CD4-positive, alpha-beta T cell treated with Interleukin-12 subunit alpha and Interleukin-12 subunit beta, for 1 hour (primary cell): ENCODE measurements around the gene DIS3L2.
A peak's percentile ranks its signal among the peaks of the same experiment; 100 is the strongest.
"Not testable (repeated sequence)": the region's sequence is repeated elsewhere in the genome, so short reads cannot be mapped to it uniquely, and the experiment has no call there.

Experiments
- DNase-seq: peaks from one replicate; pipeline ENCODE4 v3.0.0-alpha.2; 2020

Gene DIS3L2

DNA sequence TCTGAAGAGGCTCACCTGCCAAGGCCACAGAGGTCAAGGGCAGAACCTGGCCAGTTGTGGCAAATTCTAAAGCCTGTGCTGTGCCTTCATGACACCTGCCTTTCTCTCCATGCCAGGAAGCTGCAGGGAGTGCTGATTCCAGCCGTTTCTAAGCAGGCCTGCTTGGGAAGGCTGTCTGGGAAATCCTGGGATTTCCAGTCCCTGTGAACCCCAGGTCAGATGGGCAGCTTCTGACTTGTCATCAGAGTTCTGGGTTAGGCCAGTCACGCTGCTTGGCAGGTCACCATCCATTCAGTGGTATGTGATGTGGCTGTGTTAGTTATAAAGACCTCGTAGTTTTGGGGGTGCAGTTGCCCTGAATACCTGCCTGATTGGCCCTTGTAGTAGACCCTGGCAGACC is 346.3 kb downstream of the DIS3L2 start:
- DNase-seq: no peak

DNA sequence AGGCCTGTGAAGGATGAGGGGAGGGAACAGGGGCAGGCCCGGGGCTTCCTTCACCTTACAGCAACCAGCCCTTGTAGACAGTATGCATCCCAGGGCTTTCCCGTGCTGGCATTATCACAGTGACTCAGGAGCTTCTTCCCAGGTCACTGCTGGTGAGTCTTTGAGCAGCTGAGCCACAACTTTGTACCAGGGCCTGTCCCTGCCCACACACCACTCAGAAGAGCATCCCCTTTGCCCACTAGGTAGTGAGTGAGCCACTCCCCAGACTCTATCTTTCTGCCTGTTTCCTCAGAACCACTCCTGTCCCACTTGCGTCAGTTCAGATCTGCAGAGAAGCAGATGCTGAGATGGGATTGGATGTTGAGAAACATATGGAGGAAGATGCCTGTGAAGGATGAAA is 347.5 kb downstream of the DIS3L2 start:
- DNase-seq: no peak

DNA sequence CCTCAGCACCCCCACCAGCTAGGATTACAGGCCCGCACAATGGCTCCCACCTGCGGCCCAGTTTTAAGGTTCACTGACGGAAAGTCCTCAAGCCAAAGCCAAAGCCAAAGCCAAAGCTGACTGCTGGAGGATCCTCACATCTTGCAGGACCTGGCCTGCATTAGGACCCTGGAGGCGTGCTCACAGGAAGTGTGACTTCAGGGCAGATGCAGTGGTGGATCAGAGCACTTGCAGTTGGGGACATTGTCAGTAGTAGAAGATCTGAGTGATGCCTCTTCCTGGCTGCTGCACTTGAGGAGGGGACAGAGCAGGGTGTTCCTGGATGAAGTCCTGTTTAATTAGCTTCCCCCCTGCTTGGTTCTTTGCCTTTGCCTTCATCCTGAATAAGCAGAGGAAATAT is 348.1 kb downstream of the DIS3L2 start:
- peak; percentile 30 for DNase-seq

DNA sequence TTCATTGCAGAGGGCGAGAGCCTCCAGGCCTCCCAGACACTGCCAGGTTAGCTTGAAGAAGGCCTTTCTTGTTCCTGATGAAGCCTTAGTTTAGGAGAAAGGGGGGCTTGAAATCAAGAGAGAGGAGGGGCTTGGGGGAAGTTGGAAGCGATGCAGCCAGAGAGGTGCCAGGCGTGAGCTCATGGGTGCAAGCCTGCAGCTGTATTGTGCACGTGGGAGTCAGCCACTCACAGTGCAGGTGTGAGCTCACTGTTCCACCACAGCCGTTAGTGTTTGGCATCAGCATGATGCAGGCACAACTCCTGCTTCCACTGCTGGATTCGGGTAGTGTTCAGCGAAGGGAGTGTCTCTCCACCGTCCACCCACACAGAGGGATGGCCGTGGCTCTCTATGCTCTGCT is 348.6 kb downstream of the DIS3L2 start:
- DNase-seq: peak; percentile 38

DNA sequence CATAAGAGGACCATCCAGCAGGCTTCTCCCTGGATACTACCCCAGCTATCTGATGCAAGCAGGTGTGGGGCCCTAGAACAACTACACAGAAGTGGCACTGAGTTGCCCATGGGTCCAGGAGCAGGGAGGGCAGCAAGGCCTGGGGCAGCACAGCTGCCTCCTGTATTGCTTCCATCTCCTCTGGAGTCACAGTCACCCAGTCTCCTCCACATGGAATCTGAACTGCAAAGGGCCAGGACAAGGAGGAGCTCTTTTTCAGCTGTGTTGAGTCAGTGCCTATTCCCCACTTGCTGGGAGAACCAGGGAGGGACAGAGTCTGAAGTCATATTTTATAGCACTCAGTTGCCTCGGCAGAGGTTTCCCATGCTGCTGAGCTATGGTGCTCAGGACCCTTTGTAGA is 349.2 kb downstream of the DIS3L2 start:
- no peak for DNase-seq

DNA sequence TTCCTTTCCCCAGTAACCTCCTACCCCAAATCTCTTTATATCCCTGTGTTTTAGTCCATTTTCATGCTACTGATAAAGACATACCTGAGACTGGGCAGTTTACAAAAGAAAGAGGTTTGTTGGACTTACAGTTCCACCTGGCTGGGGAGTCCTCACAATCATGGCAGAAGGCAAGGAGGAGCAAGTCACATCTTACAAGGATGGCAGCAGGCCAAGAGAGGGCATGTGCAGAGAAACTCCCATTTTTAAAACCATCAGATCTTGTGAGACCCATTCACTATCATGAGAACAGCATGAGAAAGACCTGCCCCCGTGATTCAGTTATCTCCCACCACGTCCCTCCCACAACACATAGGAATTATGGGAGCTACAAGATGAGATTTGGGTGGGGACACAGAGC is 352.1 kb downstream of the DIS3L2 start:
- not testable (repeated sequence) for DNase-seq

DNA sequence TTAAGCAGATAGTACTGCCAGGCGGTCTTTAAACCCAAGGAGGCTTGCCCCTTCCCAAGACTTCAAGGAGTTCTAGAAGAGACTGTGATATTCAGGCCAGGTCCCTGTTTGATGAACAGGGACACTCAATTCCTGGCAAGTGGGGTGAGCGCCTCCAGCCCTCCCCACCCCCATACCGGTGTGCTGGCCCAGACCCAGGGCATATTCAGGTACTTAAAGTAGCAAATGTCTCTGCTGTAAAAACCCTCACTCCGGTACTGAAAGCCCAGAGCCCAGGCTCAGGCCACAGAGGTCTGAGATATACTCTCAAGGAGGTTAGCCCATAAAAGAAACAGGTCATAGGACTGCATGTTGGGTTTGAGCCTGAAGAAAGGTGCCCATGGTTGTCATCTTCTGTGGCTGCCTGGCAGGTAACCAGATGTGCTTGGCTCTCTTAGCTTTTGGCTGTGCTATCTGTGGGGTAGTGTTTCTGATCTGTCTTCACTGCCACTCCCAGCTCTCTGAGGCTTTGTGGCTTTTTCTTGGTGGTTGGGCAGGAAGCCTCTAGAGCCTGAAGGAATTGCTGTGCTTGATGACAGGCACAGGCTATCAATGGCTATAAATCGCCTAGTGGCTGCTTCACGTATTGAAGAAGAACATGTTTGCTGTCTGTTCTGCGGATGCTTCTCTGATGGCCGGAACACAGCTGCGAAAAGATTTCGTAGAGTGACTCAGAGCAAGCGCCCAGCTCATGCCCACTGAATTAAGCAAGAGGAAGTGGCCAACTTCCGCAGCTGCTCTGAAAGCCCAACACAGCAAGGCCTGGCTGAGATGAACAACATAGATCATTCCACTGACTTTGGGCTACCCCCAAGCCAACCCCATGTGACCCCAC is 353.8 kb downstream of the DIS3L2 start:
- DNase-seq: peak; percentile 82

DNA sequence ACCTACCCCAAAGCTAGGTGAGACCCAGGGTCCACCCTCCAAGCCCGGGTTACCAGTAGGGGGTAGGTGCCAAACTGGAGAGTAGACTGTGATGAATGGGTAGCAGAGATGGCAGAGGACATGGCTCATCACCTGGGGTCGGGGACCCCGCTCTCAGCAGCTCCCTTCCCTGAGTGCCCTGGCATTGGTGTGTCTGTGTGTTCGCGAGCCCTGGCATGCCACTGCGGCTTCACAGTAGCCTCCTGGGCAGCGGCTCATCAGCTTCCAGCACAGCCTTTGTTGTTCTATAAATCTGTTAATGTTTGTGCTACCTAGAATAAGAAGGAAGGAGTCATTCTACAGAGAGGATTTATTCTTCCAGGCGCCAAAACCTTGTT is 354.4 kb downstream of the DIS3L2 start:
- DNase-seq: no peak

DNA sequence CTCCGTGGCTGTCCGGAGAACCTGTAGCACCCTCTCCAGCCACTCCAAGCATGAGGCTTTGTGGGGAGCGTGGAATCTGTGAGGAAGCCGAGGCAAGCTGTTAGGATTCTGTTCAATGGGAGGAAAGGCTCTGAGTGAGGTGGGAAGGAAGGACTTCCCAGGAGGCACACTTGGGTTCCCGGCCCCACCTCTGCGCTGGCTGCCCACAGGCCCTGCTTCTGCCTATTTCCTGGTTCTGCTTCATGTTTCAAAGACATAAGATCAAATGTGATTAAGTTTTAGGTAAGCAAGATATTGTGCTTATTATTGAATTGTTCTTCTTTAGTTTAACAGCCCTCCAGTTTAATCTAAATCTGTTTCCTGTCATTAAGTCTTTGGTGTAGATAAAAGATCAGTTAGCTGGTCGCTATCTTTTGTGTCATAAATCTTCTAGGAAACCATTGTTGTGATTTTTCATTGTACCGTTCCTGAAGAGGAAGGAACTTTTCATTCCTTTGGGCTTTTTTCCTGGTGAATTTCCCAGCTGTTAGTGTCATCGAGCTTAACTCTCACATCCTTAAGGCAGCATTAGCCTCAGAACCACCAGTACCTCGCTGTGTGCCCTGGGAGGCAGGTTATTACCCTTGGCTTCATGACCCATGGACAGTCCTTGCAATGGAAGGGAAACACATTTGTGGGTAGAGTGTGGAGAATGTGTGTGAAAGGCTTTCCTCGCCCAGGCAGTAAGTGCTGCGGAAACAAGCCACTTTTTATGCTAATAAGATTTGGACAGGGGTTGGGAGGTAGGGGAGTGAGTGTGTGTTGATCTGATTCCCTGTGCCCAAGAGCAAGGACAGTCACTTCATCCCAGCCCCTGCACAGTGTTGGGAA is 355.2 kb downstream of the DIS3L2 start:
- no peak for DNase-seq

DNA sequence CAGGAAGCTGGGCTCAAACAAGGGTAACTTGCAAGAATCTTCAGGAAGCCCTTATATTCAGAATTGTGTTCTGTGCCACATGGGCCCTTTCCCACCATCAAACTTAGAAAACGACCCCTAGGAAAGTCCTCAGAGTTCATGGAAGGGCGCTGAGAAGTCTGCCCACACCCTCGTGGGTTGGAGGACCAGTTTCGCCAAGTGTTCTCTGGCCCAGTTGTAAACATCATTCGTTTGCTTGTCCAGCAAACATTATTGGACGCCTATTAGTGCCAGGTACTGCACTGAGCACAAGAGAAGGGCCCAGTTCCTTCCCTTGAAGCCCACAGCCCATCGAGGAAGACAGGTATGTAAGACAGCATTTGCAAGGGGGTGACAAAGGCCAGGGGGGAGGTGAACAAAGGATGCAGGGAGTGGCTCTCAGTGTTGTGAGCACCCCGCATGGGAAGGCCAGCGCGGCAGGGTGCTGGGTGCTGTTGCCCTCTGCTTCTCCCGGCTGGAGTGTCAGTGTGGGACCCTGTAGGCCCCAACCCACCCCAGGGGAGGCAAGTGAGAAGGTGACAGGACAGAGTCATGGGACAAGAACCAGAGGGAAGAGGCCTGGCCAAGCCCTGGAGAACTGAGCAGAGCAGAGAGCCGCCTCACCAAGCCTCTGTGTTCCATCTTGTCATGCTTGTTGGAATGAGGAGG is 356.8 kb downstream of the DIS3L2 start:
- no peak for DNase-seq

DNA sequence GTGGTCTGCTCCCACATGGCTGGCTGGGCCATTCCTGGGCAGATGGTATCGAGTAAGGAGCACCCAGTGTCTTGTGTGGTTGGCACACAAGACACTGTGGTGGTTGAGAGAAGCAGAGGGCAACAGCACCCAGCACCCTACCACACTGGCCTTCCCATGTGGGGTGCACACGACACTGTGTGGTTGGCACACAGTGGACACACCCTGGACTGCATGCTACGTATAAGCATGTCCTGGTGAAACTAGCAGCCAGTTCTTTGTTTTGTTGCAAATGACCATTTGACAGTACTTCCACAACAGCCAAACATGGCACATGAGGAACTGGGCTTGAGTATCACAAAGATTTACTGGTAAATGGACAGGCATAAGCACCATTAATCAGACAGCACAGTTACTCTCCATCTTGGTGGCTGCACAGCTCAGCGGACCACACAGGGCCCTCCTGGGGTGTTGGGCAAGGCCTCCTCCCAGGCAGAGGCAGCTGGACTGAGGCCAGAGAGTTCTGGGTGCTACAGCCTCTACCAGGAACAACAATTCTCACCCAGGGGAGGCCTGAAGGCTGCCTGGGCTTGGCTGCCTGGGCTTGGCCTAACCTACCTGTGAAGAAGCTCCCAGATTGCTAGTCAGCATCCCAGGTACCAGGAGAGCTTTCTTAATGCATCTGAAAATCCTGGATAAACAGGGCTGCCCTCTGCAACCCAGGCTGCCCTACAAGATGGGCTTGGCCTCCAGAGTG is 357.7 kb downstream of the DIS3L2 start:
- DNase-seq: no peak

DNA sequence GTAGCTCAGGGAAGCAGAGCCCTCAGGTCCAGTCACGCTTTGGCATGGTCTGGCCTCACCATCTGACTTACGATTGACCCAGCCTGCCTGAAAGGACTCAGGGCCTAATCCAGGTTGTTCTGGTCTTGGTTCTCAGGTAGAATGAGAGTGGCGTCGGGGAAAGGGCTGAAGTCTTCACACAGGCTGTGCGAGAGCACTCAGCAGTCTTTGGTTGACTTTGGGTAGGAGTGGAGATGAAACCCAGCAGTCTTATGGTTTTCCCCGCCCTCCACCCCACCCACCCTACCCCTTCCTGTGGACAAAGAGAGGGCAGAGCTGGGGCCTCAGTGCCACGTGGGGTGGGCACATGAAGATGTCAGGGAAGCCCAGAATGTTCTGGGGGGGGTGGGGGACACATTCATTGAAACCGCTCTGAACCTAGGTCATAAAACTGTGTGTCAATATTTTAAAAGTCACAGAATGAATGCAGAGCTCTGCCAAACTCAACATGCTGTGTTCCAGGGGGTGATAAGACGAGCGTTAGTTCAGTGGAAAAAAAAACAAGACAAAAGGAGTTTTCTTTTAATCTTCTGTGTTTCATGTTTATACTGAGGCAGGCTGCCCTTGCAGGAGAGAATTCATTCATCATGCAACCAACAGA is 358.4 kb downstream of the DIS3L2 start:
- no peak for DNase-seq

DNA sequence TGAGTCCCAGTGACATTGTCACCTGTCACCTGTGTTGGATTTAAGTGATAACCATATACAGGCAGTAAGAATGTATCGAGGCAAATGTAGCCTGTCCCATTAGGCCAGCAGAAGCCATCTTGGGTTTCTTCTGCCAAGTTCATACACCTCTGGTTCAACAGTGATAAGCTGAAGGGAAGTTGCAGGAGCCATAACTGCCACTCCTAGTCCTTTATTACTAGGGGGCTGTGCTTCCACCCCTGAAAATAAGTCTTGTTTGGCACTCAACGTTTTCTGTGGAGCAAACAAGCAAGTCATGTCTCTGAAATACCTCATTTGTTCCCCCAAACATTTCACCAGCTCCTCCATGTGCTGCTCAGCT is 358.9 kb downstream of the DIS3L2 start:
- DNase-seq: no peak

DNA sequence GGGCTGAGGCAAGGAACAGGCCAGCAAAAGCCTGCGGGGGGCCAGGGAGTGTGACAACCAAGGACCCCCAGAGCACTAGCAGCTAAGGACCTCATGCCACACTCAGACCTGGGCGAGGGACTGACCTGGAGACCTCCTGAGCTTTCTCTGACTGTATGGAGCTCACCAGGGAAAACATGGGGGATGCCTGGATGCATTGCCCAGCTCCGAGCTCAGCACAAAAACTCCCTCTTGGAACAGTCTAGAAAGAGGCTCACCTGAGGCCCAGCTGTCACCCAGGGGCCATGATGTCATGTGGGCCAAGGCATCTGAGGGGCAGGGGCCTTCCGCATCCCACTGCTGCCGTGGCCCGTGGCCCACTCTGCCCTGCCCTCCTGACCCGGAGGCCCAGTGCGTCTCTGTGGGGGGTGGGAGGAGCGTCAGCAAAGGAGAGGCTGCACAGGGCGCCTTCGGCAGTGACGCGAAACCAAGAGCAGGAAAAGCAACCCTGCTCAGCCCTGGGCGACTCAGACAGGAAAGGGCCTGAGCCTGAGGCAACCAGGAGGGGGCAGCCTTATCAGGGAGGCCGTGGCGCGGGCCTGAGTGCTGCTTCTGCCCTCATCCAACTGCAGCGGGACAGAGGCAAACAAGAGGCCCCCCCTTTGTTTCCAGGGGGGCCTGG is 359.8 kb downstream of the DIS3L2 start:
- peak; percentile 54 for DNase-seq

DNA sequence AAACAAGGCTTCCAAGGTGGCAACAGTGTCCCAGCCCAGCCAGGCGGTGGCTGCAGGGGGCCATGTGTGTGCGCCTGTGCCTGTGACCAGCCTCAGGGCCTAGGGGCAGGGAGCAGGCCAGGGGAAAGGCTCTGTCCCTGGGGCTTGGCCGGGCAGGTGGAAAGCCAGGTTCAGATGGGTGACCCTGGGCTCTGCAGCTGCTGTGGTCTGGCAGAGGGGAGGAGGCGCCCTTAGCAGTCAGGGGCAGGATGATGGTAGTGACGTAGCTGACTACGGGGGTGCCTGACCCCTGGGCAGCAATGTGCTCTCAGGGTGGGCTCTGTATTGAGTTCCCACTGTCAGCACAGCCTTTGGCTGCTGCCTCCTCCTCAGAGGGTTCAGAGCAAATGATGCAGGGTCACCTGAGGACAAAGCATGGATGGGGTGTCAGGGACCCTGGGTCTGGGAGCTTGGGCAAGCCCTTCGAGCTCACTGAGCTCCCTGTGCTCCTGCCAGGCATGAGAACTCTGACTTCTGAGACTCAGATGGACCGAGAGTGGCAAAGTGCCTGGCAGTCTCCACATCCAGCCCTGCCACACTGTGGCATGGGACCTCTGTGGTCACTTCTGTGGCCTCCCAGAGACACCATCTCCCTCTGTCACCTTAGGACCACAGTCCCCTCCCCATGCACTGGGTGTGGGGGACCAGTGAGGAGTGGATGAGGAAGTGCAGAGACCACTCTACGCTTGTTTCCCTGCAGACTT is 360.5 kb downstream of the DIS3L2 start:
- DNase-seq: no peak

DNA sequence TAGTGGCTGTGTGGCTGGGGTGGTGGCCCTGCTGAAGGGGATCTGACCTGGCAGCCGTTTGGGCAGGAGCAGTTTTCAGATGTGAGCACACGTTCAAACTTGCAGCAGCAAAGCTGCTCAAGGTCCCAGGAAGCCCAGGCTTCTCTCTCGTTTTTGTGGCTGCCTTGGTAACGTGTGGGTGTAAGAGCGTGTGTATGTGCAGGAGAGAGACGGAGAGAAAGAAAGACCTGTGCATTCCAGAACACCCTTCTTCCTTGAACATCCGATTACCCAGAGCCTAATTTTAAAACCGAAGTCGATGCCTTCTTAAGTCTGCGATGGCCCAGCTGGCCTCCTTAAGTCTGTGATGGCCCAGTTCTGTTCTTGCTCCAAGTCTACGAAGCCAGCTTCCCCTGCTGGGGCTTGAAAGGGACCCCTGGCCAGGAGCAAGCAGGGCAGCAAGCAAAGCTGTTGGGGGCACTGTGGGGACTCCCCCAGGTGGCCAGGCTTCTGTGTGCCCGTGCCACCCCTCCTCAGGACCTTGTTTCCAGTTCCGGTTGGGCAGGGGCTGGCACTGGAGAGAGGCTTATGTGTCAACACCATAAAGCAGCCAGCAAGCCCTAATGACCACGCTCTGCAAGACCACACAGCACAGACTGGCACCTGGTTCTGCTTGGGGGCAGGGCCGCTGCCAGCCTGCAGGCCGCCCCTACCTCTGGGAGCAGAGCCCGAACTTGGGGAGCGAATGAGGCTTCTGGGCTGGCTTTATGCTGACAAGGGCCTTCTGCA is 361.2 kb downstream of the DIS3L2 start:
- no peak for DNase-seq

DNA sequence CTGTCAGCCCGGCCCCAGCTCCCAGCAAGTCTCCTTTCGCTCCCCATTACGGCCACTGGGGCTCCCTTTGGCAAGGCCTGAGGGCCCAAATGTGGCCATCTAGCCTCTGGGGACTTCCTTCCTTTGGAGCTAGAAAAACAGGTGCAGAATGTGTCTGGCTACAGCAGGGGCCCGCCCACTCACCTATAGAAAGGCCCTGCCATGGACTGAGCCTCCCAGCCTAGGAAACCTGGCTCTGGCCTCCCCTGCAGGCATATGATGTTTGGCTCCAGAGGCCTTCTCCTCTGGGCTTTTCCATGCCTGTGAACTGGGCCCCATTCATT is 361.8 kb downstream of the DIS3L2 start:
- no peak for DNase-seq

DNA sequence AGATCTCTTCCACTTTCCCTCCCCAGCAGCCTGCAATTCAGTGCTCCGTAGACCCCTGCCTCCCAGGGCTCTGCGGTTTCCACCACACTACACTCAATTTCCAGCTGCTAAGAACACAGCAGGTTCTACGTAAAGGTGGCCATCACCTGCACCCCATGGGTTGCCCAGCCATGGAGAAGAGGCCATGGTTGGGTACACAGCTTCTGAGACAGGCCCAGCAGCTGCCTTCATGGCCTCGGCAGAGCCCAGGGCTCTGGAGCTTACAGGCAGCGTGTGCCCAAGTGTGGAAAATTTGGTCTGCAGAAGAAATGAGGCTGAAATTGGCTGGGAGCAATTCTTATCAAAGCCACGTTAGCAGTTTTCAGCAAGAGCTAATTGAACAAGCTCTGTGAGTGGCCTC is 362.5 kb downstream of the DIS3L2 start:
- not testable (repeated sequence) for DNase-seq

DNA sequence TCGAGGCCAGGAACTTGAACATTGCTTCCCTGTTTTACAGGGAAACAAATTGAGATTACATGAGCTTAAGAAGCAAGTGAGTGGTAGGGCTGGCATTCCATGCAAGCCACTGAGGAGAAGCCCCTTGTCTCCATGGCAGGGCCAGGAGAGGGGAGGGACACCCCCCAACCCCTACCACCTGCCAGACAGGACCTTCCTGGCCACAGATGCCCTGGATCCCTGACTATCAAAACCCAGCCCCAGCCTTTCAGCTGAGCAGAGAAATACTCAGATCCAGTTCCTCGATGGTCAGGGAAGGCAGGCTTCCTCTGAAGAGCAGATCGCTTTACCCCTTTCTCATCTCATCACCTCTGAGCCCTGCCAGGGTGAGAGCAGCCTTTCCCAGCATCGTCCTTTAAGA is 363.3 kb downstream of the DIS3L2 start:
- no peak for DNase-seq
